ENCODE data around the gene CEP83.

CEP83 gene

DNA sequence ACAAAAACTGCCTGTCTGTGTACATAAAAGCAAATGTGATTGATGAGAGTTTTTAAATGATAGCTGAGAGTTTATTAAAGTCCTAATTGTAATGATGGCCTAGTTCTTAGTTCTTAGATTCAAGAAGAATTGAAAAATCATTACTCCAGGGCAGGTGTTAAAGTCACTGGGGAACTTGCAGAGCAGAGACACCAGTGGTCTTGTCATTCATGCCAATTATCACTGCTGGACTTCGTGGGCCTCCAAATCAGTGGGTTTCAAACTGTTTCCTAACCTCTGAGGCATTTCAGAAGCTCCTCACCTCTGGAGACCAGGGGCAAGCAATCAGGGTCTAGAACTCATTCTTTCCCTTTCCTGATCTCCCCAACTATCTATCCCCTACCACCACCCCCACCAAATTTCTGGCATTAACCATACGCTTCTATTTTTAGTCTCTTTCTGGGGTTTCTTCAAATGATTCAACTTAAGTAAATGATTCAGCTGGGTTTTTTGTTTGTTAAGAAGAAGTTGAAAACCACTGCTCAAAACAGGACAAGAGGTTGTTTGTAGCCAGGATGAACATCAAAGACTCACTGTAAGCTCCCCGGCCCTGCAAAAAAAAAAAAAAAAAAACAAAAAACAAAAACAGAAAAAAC is 80.1 kb downstream of the CEP83 start:
- no peak overlapping the region for H3K4me3 ChIP-seq (replicated peaks; ENCODE audit: low read depth, low read length)
- no peak for DNase-seq (ENCODE audit: low read depth)
- TF ChIP-seq, protein P1, sequence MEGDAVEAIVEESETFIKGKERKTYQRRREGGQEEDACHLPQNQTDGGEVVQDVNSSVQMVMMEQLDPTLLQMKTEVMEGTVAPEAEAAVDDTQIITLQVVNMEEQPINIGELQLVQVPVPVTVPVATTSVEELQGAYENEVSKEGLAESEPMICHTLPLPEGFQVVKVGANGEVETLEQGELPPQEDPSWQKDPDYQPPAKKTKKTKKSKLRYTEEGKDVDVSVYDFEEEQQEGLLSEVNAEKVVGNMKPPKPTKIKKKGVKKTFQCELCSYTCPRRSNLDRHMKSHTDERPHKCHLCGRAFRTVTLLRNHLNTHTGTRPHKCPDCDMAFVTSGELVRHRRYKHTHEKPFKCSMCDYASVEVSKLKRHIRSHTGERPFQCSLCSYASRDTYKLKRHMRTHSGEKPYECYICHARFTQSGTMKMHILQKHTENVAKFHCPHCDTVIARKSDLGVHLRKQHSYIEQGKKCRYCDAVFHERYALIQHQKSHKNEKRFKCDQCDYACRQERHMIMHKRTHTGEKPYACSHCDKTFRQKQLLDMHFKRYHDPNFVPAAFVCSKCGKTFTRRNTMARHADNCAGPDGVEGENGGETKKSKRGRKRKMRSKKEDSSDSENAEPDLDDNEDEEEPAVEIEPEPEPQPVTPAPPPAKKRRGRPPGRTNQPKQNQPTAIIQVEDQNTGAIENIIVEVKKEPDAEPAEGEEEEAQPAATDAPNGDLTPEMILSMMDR (IDR thresholded peaks at IDR 0.05; ENCODE audit: low read length, missing control alignments) = no peak

DNA sequence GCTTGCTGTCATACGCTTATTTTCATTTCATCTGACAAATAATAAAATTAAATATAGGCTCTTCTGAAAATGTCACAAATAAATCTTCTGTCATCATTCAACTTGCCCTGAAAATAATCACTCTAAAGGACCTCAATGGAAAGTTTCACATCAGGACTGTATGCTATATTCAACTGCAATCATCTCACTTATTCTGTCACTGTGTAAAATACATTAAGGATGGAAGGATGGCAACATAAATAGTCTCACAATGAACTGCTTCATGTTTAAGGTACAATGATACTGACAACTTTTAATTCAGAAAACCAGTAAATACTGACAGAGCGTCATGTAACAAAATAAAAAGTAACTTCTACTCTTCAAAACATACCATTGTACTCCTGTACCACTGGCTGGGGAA is 82.1 kb downstream of the CEP83 start:
- H3K4me3 ChIP-seq (replicated peaks; ENCODE audit: low read depth, low read length) = no peak overlapping the region
- DNase-seq (ENCODE audit: low read depth) = no peak

DNA sequence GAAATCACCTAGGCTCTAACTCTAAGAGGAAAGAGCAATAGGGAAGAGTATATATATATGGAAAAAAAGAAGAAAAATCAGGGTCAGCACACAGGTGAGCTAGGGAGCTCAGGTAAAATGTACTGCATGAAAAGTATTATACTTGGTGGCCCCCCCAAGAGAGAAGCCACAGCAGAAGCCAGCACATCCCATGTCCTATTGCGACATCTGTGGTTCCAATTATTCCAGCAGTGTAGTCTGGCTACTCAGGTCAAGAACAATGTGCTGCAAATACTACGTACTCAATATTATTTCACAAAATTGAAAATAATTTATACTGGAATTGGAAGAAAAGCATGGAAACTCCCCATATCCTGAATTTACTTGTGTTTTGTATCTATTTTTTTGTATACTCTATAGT is 85.5 kb downstream of the CEP83 start:
- no peak overlapping the region for H3K4me3 ChIP-seq (replicated peaks; ENCODE audit: low read depth, low read length)
- TF ChIP-seq, protein P1 (IDR thresholded peaks at IDR 0.05; ENCODE audit: low read length, missing control alignments) = no peak
- DNase-seq (ENCODE audit: low read depth) = peak; percentile 6

More for the DNA sequence above, 82.1 kb downstream of the CEP83 start:
- TF ChIP-seq, protein P1 (IDR thresholded peaks at IDR 0.05; ENCODE audit: low read length, missing control alignments) = no peak

DNA sequence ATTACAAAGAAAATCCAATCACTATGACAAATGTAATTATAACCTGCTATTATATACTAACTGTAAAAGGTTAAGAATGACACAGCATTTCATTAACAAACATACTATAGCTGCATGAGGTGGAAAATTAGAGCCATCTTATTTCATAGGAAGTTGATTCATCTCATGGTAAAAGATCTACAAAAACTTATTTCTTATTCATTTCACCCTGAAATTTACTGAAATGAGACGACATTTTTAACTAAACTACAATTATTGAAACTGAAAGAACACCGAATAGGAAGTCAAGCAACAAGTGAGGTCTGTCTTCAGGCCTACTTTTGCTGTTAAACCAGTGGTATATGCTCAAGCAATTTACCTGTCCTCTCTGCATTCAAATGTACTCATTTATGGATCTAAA is 87.2 kb downstream of the CEP83 start:
- TF ChIP-seq, protein P1 (IDR thresholded peaks at IDR 0.05; ENCODE audit: low read length, missing control alignments) = no peak
- H3K4me3 ChIP-seq (replicated peaks; ENCODE audit: low read depth, low read length) = no peak overlapping the region
- no peak for DNase-seq (ENCODE audit: low read depth)

DNA sequence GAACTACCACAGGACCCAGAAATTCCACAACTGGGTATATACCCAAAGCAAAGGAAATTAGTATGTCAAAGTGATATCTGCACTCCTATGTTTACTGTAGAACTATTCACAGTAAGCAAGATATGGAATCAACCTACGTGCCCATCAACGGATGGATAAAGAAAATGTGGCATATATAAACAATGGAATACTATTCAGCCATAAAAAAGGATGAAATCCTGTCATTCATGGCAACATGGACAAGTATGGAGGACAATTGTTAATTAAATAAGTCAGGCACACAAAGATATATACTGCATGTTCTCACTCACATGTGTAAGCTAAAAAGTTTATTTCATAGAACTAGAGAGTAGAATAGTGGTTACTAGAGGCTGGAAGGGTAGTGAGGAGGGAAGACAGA is 97.0 kb downstream of the CEP83 start:
- DNase-seq (ENCODE audit: low read depth) = no peak
- H3K4me3 ChIP-seq (replicated peaks; ENCODE audit: low read depth, low read length) = no peak overlapping the region
- TF ChIP-seq, protein P1 (IDR thresholded peaks at IDR 0.05; ENCODE audit: low read length, missing control alignments) = no peak

DNA sequence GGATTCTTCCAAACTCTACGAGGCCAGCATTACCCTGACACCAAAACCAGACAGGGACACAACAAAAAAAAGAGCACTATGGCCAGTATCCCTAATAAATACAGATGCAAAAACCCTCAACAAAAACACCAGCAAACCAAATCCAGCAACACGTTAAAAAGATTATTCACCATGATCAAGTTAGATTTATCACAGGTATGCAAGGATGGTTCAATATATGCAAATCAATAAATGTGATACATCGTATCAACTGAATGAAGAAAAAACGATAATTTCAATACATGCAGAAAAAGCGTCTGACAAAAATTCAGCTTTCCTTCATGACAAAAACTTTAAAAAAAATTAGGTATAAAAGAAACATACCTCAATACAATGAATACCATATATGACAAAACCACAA is 99.9 kb downstream of the CEP83 start:
- no peak overlapping the region for H3K4me3 ChIP-seq (replicated peaks; ENCODE audit: low read depth, low read length)
- DNase-seq (ENCODE audit: low read depth) = no peak
- TF ChIP-seq, protein P1 (IDR thresholded peaks at IDR 0.05; ENCODE audit: low read length, missing control alignments) = no peak

DNA sequence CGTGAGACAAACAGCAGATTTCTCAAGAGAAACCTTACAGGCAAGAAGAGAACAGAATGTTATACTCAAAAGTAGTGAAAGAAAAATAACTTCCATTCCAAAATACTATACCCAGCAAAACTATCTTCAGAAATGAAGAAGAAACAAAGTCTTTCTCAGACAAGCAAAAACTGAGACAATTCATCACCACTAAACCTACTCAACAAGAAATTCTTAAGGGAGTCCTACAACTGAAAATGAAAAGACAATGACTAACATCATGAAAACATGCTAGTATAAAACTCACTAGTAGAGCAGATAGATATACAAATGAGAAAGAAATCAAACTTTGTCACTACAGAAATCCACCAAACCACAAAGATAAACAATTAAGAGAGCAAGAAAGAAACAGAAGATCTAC is 106.5 kb downstream of the CEP83 start:
- DNase-seq (ENCODE audit: low read depth) = no peak
- TF ChIP-seq, protein P1 (IDR thresholded peaks at IDR 0.05; ENCODE audit: low read length, missing control alignments) = no peak
- H3K4me3 ChIP-seq (replicated peaks; ENCODE audit: low read depth, low read length) = no peak overlapping the region
